H9 (cell line): ENCODE data around the gene TMEM220. TPM values are rescaled to one million over a fixed set of nuclear protein-coding genes. Genes with fewer than 3 reads are reported as not detected.

Experiments used
- DNase-seq: peaks from one replicate; pipeline ENCODE4 v3.0.0-alpha.2; 2017
- H2AFZ ChIP-seq: one replicate; pipeline ENCODE4 v1.6.1; 2013; ENCODE audit warnings: mild to moderate bottlenecking, low read length, control low read depth, moderate library complexity
- H2AK5ac ChIP-seq: 2 replicates; pipeline ENCODE4 v1.6.1; 2013; ENCODE audit warnings: low read length, control low read depth, mixed read lengths; ENCODE audit not compliant: insufficient read length
- H2BK120ac ChIP-seq: one replicate; pipeline ENCODE4 v1.6.1; 2013; ENCODE audit warnings: low read depth, mild to moderate bottlenecking, low read length, control low read depth, inconsistent platforms; ENCODE audit not compliant: poor library complexity, severe bottlenecking
- H2BK12ac ChIP-seq: 2 replicates; pipeline ENCODE4 v1.6.1; 2013; ENCODE audit warnings: low read length, control low read depth, mixed read lengths, low read depth; ENCODE audit not compliant: insufficient read length
- H2BK15ac ChIP-seq: 2 replicates; pipeline ENCODE4 v1.6.1; 2013; ENCODE audit warnings: low read depth, low read length, control low read depth
- H2BK20ac ChIP-seq: one replicate; pipeline ENCODE4 v1.6.1; 2013; ENCODE audit warnings: low read depth, mild to moderate bottlenecking, low read length, control low read depth, inconsistent platforms; ENCODE audit not compliant: poor library complexity, severe bottlenecking
- H2BK5ac ChIP-seq: 2 replicates; pipeline ENCODE4 v1.6.1; 2013; ENCODE audit warnings: low read length, control low read depth, mixed read lengths; ENCODE audit not compliant: insufficient read length
- H3K14ac ChIP-seq: 2 replicates; pipeline ENCODE4 v1.6.1; 2013; ENCODE audit warnings: low read length, control low read depth; ENCODE audit not compliant: insufficient read depth
- H3K18ac ChIP-seq: 2 replicates; pipeline ENCODE4 v1.6.1; 2013; ENCODE audit warnings: low read depth, mild to moderate bottlenecking, mixed read lengths, low read length, control low read depth; ENCODE audit not compliant: insufficient read length
- H3K23ac ChIP-seq: 2 replicates; pipeline ENCODE4 v1.6.1; 2013; ENCODE audit warnings: low read length, control low read depth, mixed read lengths, low read depth; ENCODE audit not compliant: insufficient read length
- H3K23me2 ChIP-seq: 2 replicates; pipeline ENCODE4 v1.6.1; 2013; ENCODE audit warnings: low read depth, mild to moderate bottlenecking, mixed read lengths, low read length, control low read depth; ENCODE audit not compliant: insufficient read length, poor library complexity, severe bottlenecking
- H3K27ac ChIP-seq: 2 replicates; pipeline ENCODE4 v1.5.1; 2013; ENCODE audit warnings: low read length, control low read depth, mixed read lengths, low read depth; ENCODE audit not compliant: insufficient read length
- H3K27me3 ChIP-seq: 2 replicates; pipeline ENCODE4 v1.6.1; 2013; ENCODE audit warnings: low read length, control low read depth, inconsistent platforms; ENCODE audit not compliant: insufficient read depth
- H3K4ac ChIP-seq: 2 replicates; pipeline ENCODE4 v1.6.1; 2013; ENCODE audit warnings: low read depth, mild to moderate bottlenecking, control low read depth, inconsistent platforms, low read length, moderate library complexity
- H3K4me1 ChIP-seq: 2 replicates; pipeline ENCODE4 v1.6.1; 2013; ENCODE audit warnings: low read length, control low read depth, inconsistent platforms; ENCODE audit not compliant: insufficient read depth
- H3K4me2 ChIP-seq: 2 replicates; pipeline ENCODE4 v1.6.1; 2013; ENCODE audit warnings: low read length, control low read depth, mixed read lengths; ENCODE audit not compliant: insufficient read length, insufficient read depth
- H3K56ac ChIP-seq: 2 replicates; pipeline ENCODE4 v1.6.1; 2013; ENCODE audit warnings: low read depth, mild to moderate bottlenecking, mixed read lengths, low read length, control low read depth; ENCODE audit not compliant: insufficient read length
- H3K79me1 ChIP-seq: 2 replicates; pipeline ENCODE4 v1.6.1; 2013; ENCODE audit warnings: low read depth, mild to moderate bottlenecking, moderate library complexity, low read length, control low read depth, inconsistent platforms; ENCODE audit not compliant: insufficient read depth, poor library complexity, severe bottlenecking
- H3K79me2 ChIP-seq: 2 replicates; pipeline ENCODE4 v1.6.1; 2013; ENCODE audit warnings: low read length, control low read depth, inconsistent platforms; ENCODE audit not compliant: insufficient read depth
- H3K9ac ChIP-seq: 2 replicates; pipeline ENCODE4 v1.6.1; 2013; ENCODE audit warnings: low read length, control low read depth, mixed read lengths; ENCODE audit not compliant: insufficient read length; ENCODE audit errors: extremely low read depth
- H3K9me3 ChIP-seq: one replicate; pipeline ENCODE4 v1.6.1; 2013; ENCODE audit warnings: low read depth, low read length, inconsistent platforms; ENCODE audit not compliant: control insufficient read depth
- H3T11ph ChIP-seq: one replicate; pipeline ENCODE4 v1.6.1; 2013; ENCODE audit warnings: mild to moderate bottlenecking, low read length, control low read depth, inconsistent platforms
- H4K20me1 ChIP-seq: one replicate; pipeline ENCODE4 v1.6.1; 2013; ENCODE audit not compliant: control insufficient read depth, insufficient read length, insufficient read depth
- H4K5ac ChIP-seq: 2 replicates; pipeline ENCODE4 v1.6.1; 2013; ENCODE audit warnings: low read depth, mild to moderate bottlenecking, mixed read lengths, low read length, control low read depth; ENCODE audit not compliant: insufficient read length
- H4K8ac ChIP-seq: replicated peaks from 2 replicates; pipeline ENCODE4 v1.6.1; 2013; ENCODE audit warnings: low read length, control low read depth, mixed read lengths, low read depth; ENCODE audit not compliant: insufficient read length
- H4K91ac ChIP-seq: 2 replicates; pipeline ENCODE4 v1.6.1; 2013; ENCODE audit warnings: low read depth, mild to moderate bottlenecking, moderate library complexity, mixed read lengths, low read length, control low read depth; ENCODE audit not compliant: insufficient read length
- H3K27ac Mint-ChIP-seq, 3 experiments: 2 replicates in 2 of 3; 3 replicates in 1 of 3; pipeline ENCODE4 v1.8.0; 2020 to 2021; ENCODE audit warnings: mixed read lengths in 3 of 3, mild to moderate bottlenecking in 1 of 3, moderate library complexity in 1 of 3
- H3K27me3 Mint-ChIP-seq: 2 replicates; pipeline ENCODE4 v1.8.0; 2021; ENCODE audit warnings: low read depth, mild to moderate bottlenecking, moderate library complexity, mixed read lengths
- H3K36me3 Mint-ChIP-seq, 3 experiments: 2 replicates in 2 of 3; 3 replicates in 1 of 3; pipeline ENCODE4 v1.8.0; 2020 to 2021; ENCODE audit warnings: low read depth in 3 of 3, mixed read lengths in 3 of 3; ENCODE audit not compliant: insufficient read depth in 1 of 3
- H3K4me1 Mint-ChIP-seq, 2 experiments: 2 replicates each; pipeline ENCODE4 v1.8.0; 2020; ENCODE audit warnings: mixed read lengths in 2 of 2
- H3K4me3 Mint-ChIP-seq, 2 experiments: 2 replicates in 1 of 2; 3 replicates in 1 of 2; pipeline ENCODE4 v1.8.0; 2020 to 2021; ENCODE audit warnings: mild to moderate bottlenecking in 2 of 2, mixed read lengths in 2 of 2, moderate library complexity in 1 of 2
- H3K9me3 Mint-ChIP-seq, 2 experiments: 2 replicates in 1 of 2; 3 replicates in 1 of 2; pipeline ENCODE4 v1.8.0; 2020; ENCODE audit warnings: mild to moderate bottlenecking in 2 of 2, mixed read lengths in 2 of 2, moderate library complexity in 1 of 2
- CTCF ChIP-seq: fragments of 200-600 bp; sonication (generic); conservative IDR thresholded peaks from 3 replicates; pipeline ENCODE4 v1.8.0; 2021; ENCODE audit warnings: antibody characterized with exemption, mild to moderate bottlenecking
- WGBS: extraction: QIAGEN DNeasy Blood & Tissue Kit; methylation state at CpG from one replicate; pipeline ENCODE4 v1.1.7; 2013; ENCODE audit warnings: missing lambda C conversion rate, low lambda C conversion rate, mixed read lengths; ENCODE audit not compliant: insufficient read length; ENCODE audit errors: extremely low coverage; 5-methylcytosine and 5-hydroxymethylcytosine counted together
- total RNA-seq: library from RNA; stranded (reverse); gene quantifications from 2 replicates; pipeline ENCODE4 v1.2.1, GENCODE V29; 2021

TMEM220 gene
- total RNA-seq, 1 experiment from 2014 or later: 6.1 TPM

GRCh38 chr17:10745231-10745630, 15.4 kb upstream of the TMEM220 start:
- Histone ChIP-seq H3K56ac (no peak overlapping the region), H2BK20ac (no peak overlapping the region), H3T11ph (no peak overlapping the region), H3K27ac (no peak overlapping the region), H4K20me1 (no peaks in the 10 kb centered on the region), H2BK5ac (no peak overlapping the region), H4K5ac (no peak overlapping the region), H4K8ac (no peak overlapping the region), H3K23me2 (no peaks in the 10 kb centered on the region), H3K27me3 (no peaks in the 10 kb centered on the region), H3K14ac (no peak overlapping the region), H3K23ac (no peak overlapping the region), H3K4me2 (no peak overlapping the region), H2AFZ (no peak overlapping the region), H3K79me2 (no peaks in the 10 kb centered on the region), H2AK5ac (no peak overlapping the region), H2BK120ac (no peak overlapping the region), H2BK15ac (no peak overlapping the region), H4K91ac (no peak overlapping the region), H3K18ac (no peak overlapping the region), H3K9ac (no peak overlapping the region), H3K4me1 (no peaks in the 10 kb centered on the region; the same call in 1 of the 2 replicates), H2BK12ac (no peak overlapping the region), H3K4ac (no peak overlapping the region), H3K9me3 (no peaks in the 10 kb centered on the region), H3K79me1 (no peaks in the 10 kb centered on the region)
- no peak for DNase-seq
- no CpG with 5 or more reads among the region's 6 CpGs for WGBS
- Mint-ChIP-seq H3K4me3 (no peak overlapping the region), H3K27me3 (no peaks in the 10 kb centered on the region; the same call in 1 of the 2 replicates), H3K4me1 (peaks cover 8 to 11% of the 10 kb centered on the region in 2 experiments), H3K27ac (no peak overlapping the region), H3K9me3 (no peaks in the 10 kb centered on the region), H3K36me3 (peaks cover 0 to 1% (median 0%) of the 10 kb centered on the region in 3 experiments; a peak in 1 of 7 replicates)
- no peak for TF ChIP-seq CTCF
